ENCODE measurements around the gene ESRRB. TPM values are rescaled to one million over a fixed set of nuclear protein-coding genes. Genes with fewer than 3 reads are reported as not detected.

ESRRB gene
- total RNA-seq, 1 donor from 2014 or later: 1.7 TPM

- H3K27ac Mint-ChIP-seq (ENCODE audit: unreplicated experiment): no peak overlapping the region
- DNase-seq: no peak
- no peak for TF ChIP-seq CTCF (IDR thresholded peaks at IDR 0.05; ENCODE audit: partially characterized antibody, unreplicated experiment)
- H3K4me1 Mint-ChIP-seq (ENCODE audit: low read depth, unreplicated experiment): no peaks in the 10 kb centered on the region
- H3K36me3 Mint-ChIP-seq (ENCODE audit: unreplicated experiment): no peaks in the 10 kb centered on the region
- peaks cover 4% of the 10 kb centered on the region for H3K27me3 Mint-ChIP-seq (ENCODE audit: unreplicated experiment)
- H3K9me3 Mint-ChIP-seq (ENCODE audit: unreplicated experiment): peaks cover 3% of the 10 kb centered on the region
- no peak overlapping the region for H3K4me3 Mint-ChIP-seq (ENCODE audit: unreplicated experiment)
Observed at GRCh38 chr14:76446486-76446885, 70.5 kb downstream of the ESRRB start.

GRCh38 chr14:76446921-76447320 lies 71.0 kb downstream of the ESRRB start:
- no peak overlapping the region for H3K4me3 Mint-ChIP-seq (ENCODE audit: unreplicated experiment)
- peaks cover 4% of the 10 kb centered on the region for H3K27me3 Mint-ChIP-seq (ENCODE audit: unreplicated experiment)
- DNase-seq: no peak
- no peak for TF ChIP-seq CTCF (IDR thresholded peaks at IDR 0.05; ENCODE audit: partially characterized antibody, unreplicated experiment)
- no peaks in the 10 kb centered on the region for H3K4me1 Mint-ChIP-seq (ENCODE audit: low read depth, unreplicated experiment)
- no peak overlapping the region for H3K27ac Mint-ChIP-seq (ENCODE audit: unreplicated experiment)
- peaks cover 3% of the 10 kb centered on the region for H3K9me3 Mint-ChIP-seq (ENCODE audit: unreplicated experiment)
- H3K36me3 Mint-ChIP-seq (ENCODE audit: unreplicated experiment): no peaks in the 10 kb centered on the region

- DNase-seq: no peak
- H3K4me3 Mint-ChIP-seq (ENCODE audit: unreplicated experiment): no peak overlapping the region
- H3K27ac Mint-ChIP-seq (ENCODE audit: unreplicated experiment): no peak overlapping the region
- H3K9me3 Mint-ChIP-seq (ENCODE audit: unreplicated experiment): peaks cover 3% of the 10 kb centered on the region
- no peak for TF ChIP-seq CTCF (IDR thresholded peaks at IDR 0.05; ENCODE audit: partially characterized antibody, unreplicated experiment)
- no peaks in the 10 kb centered on the region for H3K36me3 Mint-ChIP-seq (ENCODE audit: unreplicated experiment)
- no peaks in the 10 kb centered on the region for H3K4me1 Mint-ChIP-seq (ENCODE audit: low read depth, unreplicated experiment)
- H3K27me3 Mint-ChIP-seq (ENCODE audit: unreplicated experiment): peaks cover 4% of the 10 kb centered on the region
Observed at GRCh38 chr14:76450476-76450875, 74.5 kb downstream of the ESRRB start.

GRCh38 chr14:76456200-76456599 lies 80.3 kb downstream of the ESRRB start:
- peak; percentile 38 for DNase-seq
- Mint-ChIP-seq H3K27ac (ENCODE audit: unreplicated experiment) (peak overlapping the region; percentile 4), H3K36me3 (ENCODE audit: unreplicated experiment) (no peaks in the 10 kb centered on the region), H3K9me3 (ENCODE audit: unreplicated experiment) (peaks cover 5% of the 10 kb centered on the region), H3K4me3 (ENCODE audit: unreplicated experiment) (peak overlapping the region; percentile 28), H3K27me3 (ENCODE audit: unreplicated experiment) (peaks cover 5% of the 10 kb centered on the region), H3K4me1 (ENCODE audit: low read depth, unreplicated experiment) (peaks cover 12% of the 10 kb centered on the region)
- peak; percentile 68 for TF ChIP-seq CTCF (IDR thresholded peaks at IDR 0.05; ENCODE audit: partially characterized antibody, unreplicated experiment)

- Mint-ChIP-seq H3K27ac (ENCODE audit: unreplicated experiment) (peak overlapping the region; percentile 46), H3K4me1 (ENCODE audit: low read depth, unreplicated experiment) (peaks cover 12% of the 10 kb centered on the region), H3K36me3 (ENCODE audit: unreplicated experiment) (no peaks in the 10 kb centered on the region), H3K9me3 (ENCODE audit: unreplicated experiment) (peaks cover 5% of the 10 kb centered on the region), H3K27me3 (ENCODE audit: unreplicated experiment) (peaks cover 8% of the 10 kb centered on the region), H3K4me3 (ENCODE audit: unreplicated experiment) (no peak overlapping the region)
- TF ChIP-seq CTCF (IDR thresholded peaks at IDR 0.05; ENCODE audit: partially characterized antibody, unreplicated experiment): no peak
- DNase-seq: peak; percentile 58
Observed at GRCh38 chr14:76456891-76457586, 81.1 kb downstream of the ESRRB start.
